Activated CD4-positive, alpha-beta T cell treated with anti-CD3 and anti-CD28 coated beads for 48 hours (primary cell): Measurements from ENCODE around the gene ANKRD60.

Source experiments
- DNase-seq: peaks from one replicate; pipeline ENCODE4 v3.0.0-alpha.2; 2020

The ANKRD60 gene

GRCh38 chr20:58188527-58188926, 39.9 kb downstream of the ANKRD60 start:
- DNase-seq = no peak

GRCh38 chr20:58184984-58185383, 43.5 kb downstream of the ANKRD60 start:
- no peak for DNase-seq

- no peak for DNase-seq
These were observed 44.4 kb downstream of the ANKRD60 start for GRCh38 chr20:58184063-58184462.

- DNase-seq = no peak
These were observed 45.8 kb downstream of the ANKRD60 start for GRCh38 chr20:58182521-58183140.

- DNase-seq = peak; percentile 76
These were observed 48.9 kb downstream of the ANKRD60 start for GRCh38 chr20:58179432-58180099.

- no peak for DNase-seq
These were observed 49.4 kb downstream of the ANKRD60 start for GRCh38 chr20:58179083-58179431.

- no peak for DNase-seq
These were observed 50.7 kb downstream of the ANKRD60 start for GRCh38 chr20:58177799-58178198.

GRCh38 chr20:58175836-58176235, 52.6 kb downstream of the ANKRD60 start:
- no peak for DNase-seq

- DNase-seq = no peak
These were observed 53.0 kb downstream of the ANKRD60 start for GRCh38 chr20:58175425-58175824.

- no peak for DNase-seq
These were observed 53.7 kb downstream of the ANKRD60 start for GRCh38 chr20:58174708-58175280.

- DNase-seq = no peak
These were observed 54.3 kb downstream of the ANKRD60 start for GRCh38 chr20:58173930-58174707.

GRCh38 chr20:58173091-58173490, 55.4 kb downstream of the ANKRD60 start:
- DNase-seq = no peak

- no peak for DNase-seq
These were observed 56.5 kb downstream of the ANKRD60 start for GRCh38 chr20:58171796-58172425.

- no peak for DNase-seq
These were observed 59.0 kb downstream of the ANKRD60 start for GRCh38 chr20:58169450-58169849.

- no peak for DNase-seq
These were observed 59.6 kb downstream of the ANKRD60 start for GRCh38 chr20:58168843-58169242.

- no peak for DNase-seq
These were observed 60.7 kb downstream of the ANKRD60 start for GRCh38 chr20:58167759-58168158.
